Activated gamma-delta T cell treated with anti-CD3 and anti-CD28 coated beads, Interleukin-2, amount 50 U/mL, for 16 hours (primary cell): ENCODE results near the gene SYTL1.

Experiments used
- DNase-seq: peaks from one replicate; pipeline ENCODE4 v3.0.0-alpha.2; 2020; ENCODE audit warnings: low read depth

SYTL1 gene

GRCh38 chr1:27318596-27318995 is 23.2 kb upstream of the SYTL1 start:
- no peak for DNase-seq

- peak; percentile 96 for DNase-seq
Observed at GRCh38 chr1:27321813-27322568, 19.8 kb upstream of the SYTL1 start, which contains the start of gene TMEM222. Gene TMEM222, plus strand, starts transcription at chr1:27322163. Its CDS starts 35 bp downstream, at chr1:27322198.

GRCh38 chr1:27322569-27323240 is 19.1 kb upstream of the SYTL1 start:
- no peak for DNase-seq

GRCh38 chr1:27325286-27325685 is 16.5 kb upstream of the SYTL1 start:
- DNase-seq, result no peak

- no peak for DNase-seq
Observed at GRCh38 chr1:27327964-27328363, 13.9 kb upstream of the SYTL1 start.

- DNase-seq, result no peak
Observed at GRCh38 chr1:27330786-27331185, 11.0 kb upstream of the SYTL1 start.

- DNase-seq, result no peak
Observed at GRCh38 chr1:27331426-27331825, 10.4 kb upstream of the SYTL1 start.

GRCh38 chr1:27331922-27332321 is 9.9 kb upstream of the SYTL1 start:
- no peak for DNase-seq

- DNase-seq, result no peak
Observed at GRCh38 chr1:27332536-27333281, 9.1 kb upstream of the SYTL1 start.

GRCh38 chr1:27333717-27334279 is 8.0 kb upstream of the SYTL1 start:
- no peak for DNase-seq

- no peak for DNase-seq
Observed at GRCh38 chr1:27335506-27336422, 6.1 kb upstream of the SYTL1 start.

- DNase-seq, result no peak
Observed at GRCh38 chr1:27336756-27337155, 5.1 kb upstream of the SYTL1 start.

GRCh38 chr1:27338751-27339150 is 3.1 kb upstream of the SYTL1 start:
- no peak for DNase-seq

GRCh38 chr1:27339213-27339612 is 2.6 kb upstream of the SYTL1 start:
- DNase-seq, result no peak

- no peak for DNase-seq
Observed at GRCh38 chr1:27342391-27342777, 562 bp downstream of the SYTL1 start.

GRCh38 chr1:27342778-27343638 is 1.2 kb downstream of the SYTL1 start:
- DNase-seq, result peak; percentile 65

GRCh38 chr1:27343639-27344025 is 1.8 kb downstream of the SYTL1 start:
- no peak for DNase-seq

GRCh38 chr1:27345272-27345671 is 3.5 kb downstream of the SYTL1 start:
- no peak for DNase-seq

- no peak for DNase-seq
Observed at GRCh38 chr1:27346357-27346756, 4.5 kb downstream of the SYTL1 start.

GRCh38 chr1:27346991-27347624 is 5.3 kb downstream of the SYTL1 start:
- DNase-seq, result no peak
